NCI-H2107 treated with DMSO at 0.1 percent for 48 hours (cell line): ENCODE results near the gene F2RL3.

ENCODE experiments used
- DNase-seq: peaks from one replicate; lab custom pipeline; 2025; ENCODE audit not compliant: unreplicated experiment; lab: John Stamatoyannopoulos, UW

Gene F2RL3

DNA sequence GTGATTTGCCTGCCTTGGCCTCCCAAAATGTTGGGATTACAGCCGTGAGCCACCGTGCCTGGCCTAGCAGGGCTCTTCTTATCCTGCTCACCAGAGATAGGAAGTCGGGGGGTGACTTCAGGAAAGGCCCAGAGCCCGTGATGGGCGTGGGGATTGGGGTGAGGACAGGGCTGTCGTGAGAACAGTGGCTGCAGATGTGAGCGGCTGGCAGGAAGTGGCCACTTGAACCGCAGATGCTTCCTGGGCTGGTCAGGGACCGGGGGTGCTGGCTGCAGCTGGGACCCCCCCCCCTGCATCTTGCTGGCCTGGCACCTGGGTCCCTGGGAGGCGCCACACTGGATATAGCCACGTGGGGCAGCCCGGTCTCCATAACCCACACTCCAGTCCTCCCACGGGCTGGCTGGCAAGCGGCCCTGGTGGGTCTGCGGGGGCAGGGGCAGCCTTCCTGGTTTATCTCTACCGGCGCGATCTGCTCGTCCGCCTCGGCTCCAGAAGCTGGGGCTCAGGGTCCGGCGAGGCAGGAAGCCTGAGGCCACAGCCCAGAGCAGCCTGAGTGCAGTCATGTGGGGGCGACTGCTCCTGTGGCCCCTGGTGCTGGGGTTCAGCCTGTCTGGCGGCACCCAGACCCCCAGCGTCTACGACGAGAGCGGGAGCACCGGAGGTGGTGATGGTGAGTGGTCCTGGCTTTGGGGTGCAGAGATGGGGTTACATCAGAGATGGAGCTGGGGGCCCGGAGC is at the start of gene F2RL3:
F2RL3 (plus strand) TSS at position 371 of the 737 bp plus-strand sequence; CDS start at position 562, 191 bp downstream.
- no peak for DNase-seq

DNA sequence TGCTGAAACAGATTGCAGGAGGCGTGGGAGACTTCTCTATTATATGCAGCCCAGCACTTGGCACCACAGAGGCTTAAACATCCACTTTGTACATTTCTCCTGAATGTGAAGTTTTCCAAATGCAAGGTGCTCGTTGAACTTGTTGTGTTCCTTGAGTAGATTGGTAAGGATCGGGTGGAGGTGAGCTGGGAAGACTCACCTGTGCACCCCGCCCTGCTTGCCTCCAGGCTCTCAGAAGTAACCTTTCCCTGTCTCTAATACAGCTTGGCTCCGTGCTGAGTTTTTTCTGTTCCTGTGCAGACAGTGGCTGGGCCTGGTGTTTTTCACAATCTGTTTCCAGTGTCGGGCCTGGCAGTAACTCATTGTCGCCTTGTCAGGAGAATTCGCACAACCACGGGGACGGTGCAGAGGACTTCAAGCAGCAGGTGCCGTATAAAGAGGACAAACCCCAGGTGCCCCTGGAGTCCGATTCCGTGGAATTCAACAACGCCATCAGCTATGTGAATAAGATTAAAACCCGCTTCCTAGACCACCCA is 47.3 kb upstream of the F2RL3 start:
- no peak for DNase-seq

DNA sequence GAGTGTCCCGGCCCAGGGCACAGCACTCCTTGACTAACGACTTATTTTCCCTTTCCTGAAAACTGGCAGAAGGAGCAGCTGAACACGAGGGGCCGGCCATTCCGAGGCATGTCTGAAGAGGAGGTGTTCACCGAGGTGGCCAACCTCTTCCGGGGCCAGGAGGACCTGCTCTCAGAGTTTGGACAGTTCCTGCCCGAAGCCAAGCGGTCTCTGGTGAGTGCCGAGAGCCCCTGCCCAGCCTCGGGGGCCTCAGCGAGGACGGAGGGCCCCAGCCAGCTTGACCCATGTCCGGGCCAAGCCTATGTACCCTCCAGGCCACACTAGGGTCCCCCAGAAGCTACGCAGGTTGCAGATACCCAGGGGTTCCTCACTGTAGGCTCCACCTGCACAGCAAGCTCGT is 41.9 kb upstream of the F2RL3 start:
- DNase-seq: no peak

DNA sequence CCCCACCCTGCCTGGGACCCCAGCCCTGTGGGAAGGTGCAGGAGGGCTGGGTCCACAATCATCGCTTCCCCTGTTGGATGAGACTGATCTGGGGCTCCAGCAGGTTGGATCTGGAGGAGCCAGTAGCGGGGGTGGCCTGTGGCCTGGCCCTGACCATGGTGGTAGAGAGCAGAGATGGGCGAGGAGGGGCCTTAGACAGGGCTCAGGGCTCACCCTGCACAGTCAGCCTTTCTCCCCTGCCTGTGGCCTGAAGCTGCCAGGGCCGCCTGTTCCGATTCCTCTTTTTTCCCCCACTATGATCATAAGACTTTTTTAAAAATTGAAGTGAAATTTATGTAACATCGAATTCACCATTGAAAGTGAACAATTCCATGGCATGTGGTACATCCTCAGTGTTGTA is 41.4 kb upstream of the F2RL3 start:
- DNase-seq: no peak

DNA sequence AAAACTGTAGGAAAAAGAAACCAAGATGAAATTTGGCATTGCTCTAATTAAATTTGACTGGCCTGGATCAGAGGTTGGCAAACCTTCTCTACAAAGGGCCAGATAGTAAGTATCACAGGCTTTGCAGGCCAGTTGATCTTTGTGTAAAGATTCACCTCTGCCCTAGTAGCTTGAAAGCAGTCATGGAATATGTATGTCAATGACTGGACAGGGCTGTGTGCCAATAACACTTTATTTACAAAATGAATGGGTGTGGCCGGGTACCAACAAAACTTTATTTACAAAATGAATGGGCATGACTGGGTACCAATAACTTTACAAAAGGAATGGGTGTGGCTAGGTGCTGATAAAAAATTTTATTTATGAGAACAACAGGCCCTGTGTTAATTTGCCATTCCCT is 39.6 kb upstream of the F2RL3 start:
- no peak for DNase-seq

DNA sequence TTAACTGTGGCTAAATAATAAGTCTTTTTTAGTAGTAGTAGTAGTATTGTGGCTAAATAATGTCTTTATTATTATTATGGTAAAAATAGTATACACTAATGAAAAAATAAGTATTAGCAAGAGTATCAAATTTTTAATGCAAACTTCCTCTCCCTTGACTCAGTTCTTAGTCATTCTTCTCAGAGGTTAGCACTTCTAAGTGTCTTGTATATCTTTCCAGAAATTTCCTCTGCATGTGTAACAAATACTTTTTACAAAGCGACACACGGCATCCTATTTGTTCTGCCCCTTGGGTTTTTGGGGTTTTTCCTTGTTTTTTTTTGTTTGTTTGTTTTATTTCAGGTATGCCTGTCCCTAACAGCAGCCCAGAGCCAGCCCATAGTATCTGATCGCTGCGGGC is 38.7 kb upstream of the F2RL3 start:
- DNase-seq: no peak

DNA sequence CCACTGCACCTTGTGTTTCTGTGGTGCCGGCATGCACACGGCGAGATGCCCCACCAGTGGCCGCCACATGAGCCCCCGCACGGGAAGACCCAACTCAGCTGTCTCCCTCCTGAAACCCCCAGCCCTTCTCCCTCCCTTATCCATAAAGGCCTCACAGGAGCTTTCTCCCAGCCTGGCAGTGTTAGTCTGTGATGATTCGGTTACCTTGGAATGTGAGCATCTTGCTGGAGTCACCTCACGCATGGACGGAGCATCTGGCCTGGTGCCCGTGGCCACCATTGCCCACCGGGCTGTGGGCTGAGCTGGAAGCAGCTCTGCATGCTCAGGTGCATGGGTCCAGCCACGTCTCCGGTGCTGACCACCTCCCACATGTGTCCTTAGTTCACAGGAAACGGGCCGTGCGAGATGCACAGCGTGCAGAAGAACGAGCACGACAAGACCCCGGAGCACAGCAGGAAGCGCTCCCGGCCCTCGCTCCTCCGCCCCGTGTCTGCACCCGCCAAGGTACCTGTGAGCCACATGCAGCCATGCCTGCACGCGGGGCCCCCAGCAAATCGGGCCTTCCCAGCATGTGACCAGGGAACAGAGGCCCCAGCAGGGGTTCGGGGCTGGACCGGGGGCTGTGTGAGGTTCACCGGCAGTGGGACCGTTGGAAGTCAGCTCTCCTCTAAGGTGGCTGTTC is 37.6 kb upstream of the F2RL3 start:
- no peak for DNase-seq

DNA sequence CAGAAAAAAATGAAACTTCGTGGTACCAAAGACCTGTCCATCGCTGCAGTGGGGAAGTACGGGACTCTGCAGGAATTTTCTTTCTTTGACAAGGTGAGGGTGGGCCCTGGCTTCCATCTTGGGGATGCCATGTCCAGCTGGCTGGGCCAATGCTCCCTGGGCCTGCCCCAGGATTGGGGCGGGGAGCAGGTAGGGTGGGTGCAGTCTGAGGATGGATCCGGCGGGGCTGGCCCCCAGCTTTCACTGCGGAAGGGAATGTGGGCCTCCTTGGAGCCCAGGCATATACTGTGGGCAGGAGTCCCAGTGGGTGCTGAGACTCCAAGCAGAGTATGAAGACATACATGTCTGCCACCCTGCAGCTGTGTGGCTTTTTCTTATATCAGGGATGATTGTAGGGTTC is 35.7 kb upstream of the F2RL3 start:
- DNase-seq: no peak

DNA sequence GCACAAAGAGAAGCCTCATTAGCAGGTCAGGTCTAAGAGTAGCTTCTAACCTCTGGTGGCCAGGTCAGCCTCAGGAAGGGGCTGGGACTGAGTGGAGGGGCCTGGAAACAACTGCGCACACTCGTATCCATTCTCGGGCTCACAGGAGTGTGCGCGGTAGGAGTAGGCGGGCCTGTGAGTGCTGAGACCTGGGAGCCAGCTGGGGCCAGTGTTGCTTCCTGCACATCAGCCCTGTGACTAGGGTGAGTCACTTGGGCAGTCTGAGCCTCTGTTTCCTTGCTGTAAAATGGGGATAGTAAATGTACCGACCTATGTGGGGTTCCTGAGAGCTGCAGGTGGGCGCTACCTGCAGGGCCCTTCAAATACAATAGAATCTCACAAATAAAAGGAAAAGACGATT is 32.7 kb upstream of the F2RL3 start:
- no peak for DNase-seq

DNA sequence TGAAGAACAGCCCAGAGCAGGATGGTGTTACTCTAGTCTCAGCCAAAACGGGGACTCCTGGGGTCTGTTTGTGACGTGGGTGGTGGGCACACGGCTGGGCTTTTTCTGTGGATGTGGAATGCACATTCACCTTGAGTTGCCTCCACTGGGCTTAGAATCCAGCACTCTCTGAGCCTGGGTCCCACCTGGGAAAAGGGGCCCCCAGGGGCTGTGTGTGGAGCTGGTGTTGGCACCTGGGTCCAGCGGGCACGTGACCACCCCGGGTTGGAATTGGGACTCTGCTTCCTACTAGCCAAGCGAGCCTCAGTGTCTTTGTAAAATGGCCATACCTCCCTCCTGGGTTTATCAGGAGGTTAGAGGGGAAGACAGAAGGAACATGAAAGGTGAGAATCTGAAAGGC is 29.2 kb upstream of the F2RL3 start:
- DNase-seq: no peak

DNA sequence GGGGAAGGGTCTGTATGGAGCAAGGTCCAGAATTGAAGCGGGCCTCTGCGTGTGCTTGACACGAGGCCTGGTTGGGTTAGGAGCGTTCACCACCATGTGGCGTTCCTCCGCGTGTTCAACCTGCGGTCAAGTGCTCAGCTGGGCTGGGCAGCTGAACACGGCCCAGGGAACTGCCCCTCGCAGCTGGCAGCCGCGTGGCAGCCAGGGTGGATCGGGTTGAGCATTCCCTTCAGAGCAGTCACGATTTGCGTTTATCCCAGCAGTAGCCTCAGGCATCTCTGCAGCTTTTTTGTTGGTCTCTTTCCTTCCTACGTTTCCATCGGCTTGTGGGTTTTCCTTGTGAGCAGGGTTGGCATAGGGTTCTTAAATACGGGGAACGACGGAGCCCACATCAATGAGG is 28.7 kb upstream of the F2RL3 start:
- no peak for DNase-seq

DNA sequence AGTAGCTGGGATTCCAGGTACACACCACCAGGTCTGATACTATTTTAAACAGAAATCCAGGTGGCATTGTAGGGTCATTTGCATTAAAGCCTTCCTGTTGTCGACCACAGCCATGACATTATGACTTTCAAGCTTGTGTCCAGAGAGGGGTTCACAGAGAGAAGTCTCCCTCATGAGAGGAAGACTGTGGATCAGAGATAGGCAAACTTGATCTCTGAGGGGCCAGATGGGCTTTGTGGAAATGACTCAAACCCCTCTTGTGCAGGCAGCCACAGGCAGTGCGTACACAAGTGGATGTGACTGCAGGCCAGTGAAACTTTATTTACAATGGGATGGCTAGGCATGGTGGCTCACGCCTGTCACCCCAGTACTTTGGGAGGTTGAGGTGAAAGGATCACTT is 27.8 kb upstream of the F2RL3 start:
- no peak for DNase-seq

DNA sequence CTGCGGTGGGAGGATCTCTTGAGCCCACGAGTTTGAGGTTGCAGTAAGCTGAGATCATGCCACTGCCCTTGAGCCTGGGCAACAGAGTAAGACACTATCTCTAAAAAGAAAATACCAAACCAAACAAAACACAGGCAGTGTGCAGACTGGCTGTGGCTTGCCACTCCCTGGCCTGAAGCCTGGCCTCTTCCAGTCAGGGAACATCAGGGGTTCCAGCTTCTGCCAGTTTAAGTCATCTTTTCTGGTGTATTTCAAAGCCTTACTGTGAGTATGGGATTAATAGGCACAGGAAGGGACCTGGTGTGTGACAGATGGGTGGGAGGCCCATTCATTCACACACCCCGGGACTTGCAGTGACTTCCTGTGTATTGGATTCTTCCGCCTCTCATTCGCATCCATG is 27.0 kb upstream of the F2RL3 start:
- DNase-seq: no peak

DNA sequence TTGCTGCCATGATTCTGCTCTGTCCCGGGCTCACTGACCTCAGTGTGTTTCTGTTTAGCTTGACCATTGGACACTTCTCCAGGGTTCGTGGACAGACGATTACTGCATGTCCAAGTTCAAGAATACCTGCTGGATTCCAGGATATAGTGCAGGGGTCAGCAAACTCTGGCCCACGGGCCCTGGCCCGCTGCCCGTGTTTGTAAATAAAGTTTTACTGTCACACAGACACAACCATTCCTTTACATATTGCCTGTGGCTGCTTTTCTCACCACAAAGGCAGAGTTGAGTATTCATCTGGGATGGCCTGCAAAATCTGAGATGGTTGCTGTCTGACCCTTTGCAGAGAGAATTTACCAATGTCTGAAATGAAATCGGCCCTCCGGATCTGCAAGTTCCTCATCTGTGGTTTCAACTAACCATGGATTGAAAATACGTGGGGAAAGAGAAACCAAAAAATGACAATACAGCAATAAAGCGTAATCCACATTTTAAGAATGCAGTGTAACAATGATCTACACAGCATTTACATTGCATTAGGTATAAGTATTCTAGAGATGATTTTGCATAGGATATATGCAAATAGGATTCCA is 25.9 kb upstream of the F2RL3 start:
- DNase-seq: no peak

DNA sequence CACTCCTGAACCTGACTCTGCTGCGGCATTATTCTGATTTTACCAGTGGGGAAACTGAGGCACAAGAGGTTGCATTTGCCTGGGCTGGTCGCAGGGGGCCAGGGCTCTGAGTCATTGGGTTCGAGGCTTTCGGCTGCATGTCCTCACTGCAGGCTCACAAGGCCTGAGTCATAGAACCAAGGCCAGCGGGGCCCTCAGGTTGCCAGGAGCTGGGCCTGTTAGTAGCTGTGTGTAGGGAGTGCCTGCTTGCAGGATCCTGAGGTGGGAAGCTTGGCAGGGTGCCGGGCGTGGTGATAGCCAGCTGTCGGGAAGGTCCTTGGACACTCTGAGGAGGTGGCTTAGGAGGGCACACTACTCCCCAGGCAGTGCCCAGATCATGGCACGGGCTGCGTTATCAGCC is 21.6 kb upstream of the F2RL3 start:
- no peak for DNase-seq

DNA sequence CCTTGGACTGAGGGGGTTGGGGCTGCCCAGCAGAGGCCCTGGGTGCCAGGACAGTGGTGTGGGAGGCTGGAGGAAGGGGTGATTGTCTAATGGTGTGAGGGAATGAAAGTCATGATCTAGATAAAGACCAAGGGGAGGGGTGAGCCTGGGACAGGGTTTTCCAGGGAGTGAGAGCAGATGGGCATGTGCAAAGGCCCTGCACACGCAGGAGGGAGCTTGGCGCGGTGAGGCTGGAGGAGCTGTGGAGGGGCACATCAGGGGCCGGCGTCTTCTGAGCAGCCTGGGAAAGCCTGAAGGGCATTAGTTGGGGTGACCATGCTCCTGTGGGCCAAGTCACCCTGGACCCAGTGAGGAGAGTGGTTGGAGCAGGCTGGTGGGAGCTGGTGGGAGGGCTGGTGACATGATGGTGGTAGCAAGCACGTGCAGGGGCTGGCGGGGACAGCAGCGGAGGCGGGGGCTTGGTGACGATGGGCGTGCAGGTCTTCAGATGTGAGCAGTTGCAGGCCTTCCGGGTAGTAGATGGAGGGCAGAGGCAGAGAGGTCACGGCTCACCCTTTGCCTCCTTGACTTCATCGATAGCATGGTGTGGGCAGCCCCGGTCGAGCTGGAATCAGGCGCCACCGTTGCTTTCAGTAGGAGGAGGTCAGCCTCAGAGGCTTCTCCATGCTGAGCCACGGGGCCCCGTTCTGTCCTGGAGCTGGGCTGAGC is 20.2 kb upstream of the F2RL3 start:
- no peak for DNase-seq

DNA sequence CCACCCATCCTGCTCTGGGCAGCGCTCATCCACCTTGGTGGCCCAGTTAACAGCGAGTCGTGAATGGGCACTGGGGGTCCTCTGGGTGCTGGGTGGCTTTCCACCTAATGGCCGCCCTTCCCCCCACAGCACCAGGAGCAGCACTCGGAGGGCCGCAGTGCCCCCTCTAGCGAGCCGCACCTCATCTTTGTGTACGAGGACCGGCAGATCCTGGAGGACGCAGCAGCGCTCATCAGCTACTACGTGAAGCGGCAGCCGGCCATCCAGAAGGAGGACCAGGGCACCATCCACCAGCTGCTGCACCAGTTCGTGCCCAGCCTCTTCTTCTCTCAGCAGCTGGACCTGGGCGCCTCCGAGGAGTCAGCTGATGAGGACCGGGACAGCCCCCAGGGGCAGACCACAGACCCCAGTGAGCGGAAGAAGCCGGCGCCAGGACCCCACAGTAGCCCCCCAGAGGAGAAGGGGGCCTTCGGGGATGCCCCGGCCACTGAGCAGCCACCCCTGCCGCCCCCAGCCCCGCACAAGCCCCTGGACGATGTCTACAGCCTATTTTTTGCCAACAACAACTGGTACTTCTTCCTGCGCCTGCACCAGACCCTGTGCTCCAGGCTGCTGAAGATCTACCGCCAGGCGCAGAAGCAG is 19.3 kb upstream of the F2RL3 start:
- DNase-seq: no peak

DNA sequence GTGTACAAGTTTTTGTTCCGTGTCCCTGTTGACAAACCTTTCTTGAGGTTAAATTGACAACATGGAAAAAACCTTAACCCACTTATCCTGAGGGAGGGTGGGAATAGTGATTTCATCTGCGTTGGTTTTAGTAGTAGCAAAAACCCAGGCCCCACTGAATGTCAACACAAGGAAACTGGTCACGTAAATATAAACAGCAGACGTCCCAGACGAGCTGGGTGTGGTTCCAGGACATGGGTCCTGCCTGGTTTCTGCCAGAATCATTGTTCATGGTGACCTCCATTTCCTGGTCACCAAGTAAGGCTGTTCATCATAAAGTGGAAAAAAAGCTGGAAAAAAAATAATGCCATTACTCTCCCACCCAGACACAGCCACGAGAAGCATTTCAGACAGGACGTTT is 16.9 kb upstream of the F2RL3 start:
- DNase-seq: no peak

DNA sequence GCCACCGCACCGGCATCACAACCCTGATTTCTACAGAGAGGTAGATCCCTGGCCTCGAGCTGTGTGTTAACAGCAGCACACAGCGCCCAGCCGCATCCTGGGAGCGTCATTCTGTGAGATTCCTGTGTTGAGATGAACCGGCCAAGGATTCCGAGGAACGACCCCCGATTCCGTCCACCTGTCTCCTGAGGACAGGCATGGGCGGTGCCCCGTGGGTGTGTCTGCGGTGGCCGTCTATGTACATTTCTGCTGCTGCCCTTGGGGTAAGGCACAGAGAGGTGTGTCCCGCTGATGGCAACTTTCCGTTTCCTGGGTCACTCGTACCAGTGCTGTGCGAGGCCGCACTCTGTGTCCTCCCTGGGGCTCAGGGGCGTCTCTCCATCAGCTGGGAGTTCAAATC is 16.1 kb upstream of the F2RL3 start:
- DNase-seq: no peak

DNA sequence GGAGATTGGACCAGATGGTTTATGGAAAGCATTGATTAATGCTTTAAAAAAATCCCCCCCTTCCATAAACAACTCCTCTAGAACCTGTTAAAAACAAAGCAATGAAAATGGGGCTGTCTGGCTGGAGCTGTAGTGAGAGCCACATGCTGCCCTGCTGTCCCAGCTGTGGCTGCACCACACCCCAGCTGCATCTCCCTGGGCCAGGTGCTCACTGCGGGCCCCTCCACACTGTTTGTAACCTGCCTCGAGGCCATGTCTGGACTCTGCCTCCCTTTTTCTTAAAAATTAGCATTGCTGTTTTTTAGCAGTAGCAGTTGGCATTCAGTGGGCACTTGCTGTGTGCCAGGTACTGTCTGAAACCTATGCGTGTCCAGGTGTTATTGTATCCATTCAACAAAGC is 15.2 kb upstream of the F2RL3 start:
- no peak for DNase-seq
